ENCODE measurements around the gene SLC22A2.
"Not testable (repeated sequence)": the region's sequence is repeated elsewhere in the genome, so short reads cannot be mapped to it uniquely, and the experiment has no call there.

SLC22A2 gene

GRCh38 chr6:160258346-160259142 lies at the start of gene SLC22A2:
Gene SLC22A2 (minus strand): TSS chr6:160258821. CDS start chr6:160258757, 64 bp downstream.
- Histone ChIP-seq H3K36me3 (ENCODE audit: control insufficient read depth, insufficient read depth, low read length) (no peaks in the 10 kb centered on the region), H3K27me3 (replicated peaks; ENCODE audit: control insufficient read depth, insufficient read depth, low read length) (no peaks in the 10 kb centered on the region; the same call in none of the 2 replicates), H3K4me3 (replicated peaks; ENCODE audit: low read depth, low read length) (no peak within 1 kb of the TSS)
- no peak for DNase-seq (ENCODE audit: extremely low read depth, insufficient read length)
- TF ChIP-seq, protein P1, sequence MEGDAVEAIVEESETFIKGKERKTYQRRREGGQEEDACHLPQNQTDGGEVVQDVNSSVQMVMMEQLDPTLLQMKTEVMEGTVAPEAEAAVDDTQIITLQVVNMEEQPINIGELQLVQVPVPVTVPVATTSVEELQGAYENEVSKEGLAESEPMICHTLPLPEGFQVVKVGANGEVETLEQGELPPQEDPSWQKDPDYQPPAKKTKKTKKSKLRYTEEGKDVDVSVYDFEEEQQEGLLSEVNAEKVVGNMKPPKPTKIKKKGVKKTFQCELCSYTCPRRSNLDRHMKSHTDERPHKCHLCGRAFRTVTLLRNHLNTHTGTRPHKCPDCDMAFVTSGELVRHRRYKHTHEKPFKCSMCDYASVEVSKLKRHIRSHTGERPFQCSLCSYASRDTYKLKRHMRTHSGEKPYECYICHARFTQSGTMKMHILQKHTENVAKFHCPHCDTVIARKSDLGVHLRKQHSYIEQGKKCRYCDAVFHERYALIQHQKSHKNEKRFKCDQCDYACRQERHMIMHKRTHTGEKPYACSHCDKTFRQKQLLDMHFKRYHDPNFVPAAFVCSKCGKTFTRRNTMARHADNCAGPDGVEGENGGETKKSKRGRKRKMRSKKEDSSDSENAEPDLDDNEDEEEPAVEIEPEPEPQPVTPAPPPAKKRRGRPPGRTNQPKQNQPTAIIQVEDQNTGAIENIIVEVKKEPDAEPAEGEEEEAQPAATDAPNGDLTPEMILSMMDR (IDR thresholded peaks at IDR 0.05; ENCODE audit: insufficient read depth, low read length, poor library complexity, severe bottlenecking), result no peak

GRCh38 chr6:160305926-160306713 lies 47.5 kb upstream of the SLC22A2 start:
- no peak for DNase-seq (ENCODE audit: extremely low read depth, insufficient read length)
- no peak overlapping the region for H3K4me3 ChIP-seq (replicated peaks; ENCODE audit: low read depth, low read length)
- H3K36me3 ChIP-seq (ENCODE audit: control insufficient read depth, insufficient read depth, low read length), result no peaks in the 10 kb centered on the region
- TF ChIP-seq, protein P1 (IDR thresholded peaks at IDR 0.05; ENCODE audit: insufficient read depth, low read length, poor library complexity, severe bottlenecking), result no peak
- no peaks in the 10 kb centered on the region for H3K27me3 ChIP-seq (replicated peaks; ENCODE audit: control insufficient read depth, insufficient read depth, low read length)

DNA sequence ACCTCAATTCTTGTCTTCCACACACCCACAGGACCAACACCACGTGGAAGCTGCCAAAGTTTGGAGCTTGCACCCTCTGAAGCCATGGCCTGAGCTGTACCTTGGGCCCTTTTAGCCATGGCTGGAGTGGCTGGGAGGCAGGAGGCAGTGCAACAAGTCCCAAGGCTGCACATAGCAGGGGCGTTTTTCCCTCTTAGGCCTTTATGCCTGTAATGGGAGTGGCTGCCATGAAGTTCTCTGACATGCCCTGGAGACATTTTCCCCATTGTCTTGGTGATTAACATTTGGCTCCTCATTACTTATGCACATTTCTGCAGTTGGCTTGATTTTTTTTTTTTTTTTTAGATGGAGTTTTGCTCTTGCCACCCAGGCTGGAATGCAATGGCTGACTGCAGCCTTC lies 45.2 kb upstream of the SLC22A2 start:
- DNase-seq (ENCODE audit: extremely low read depth, insufficient read length), result no peak
- no peak overlapping the region for H3K4me3 ChIP-seq (replicated peaks; ENCODE audit: low read depth, low read length)
- no peaks in the 10 kb centered on the region for H3K27me3 ChIP-seq (replicated peaks; ENCODE audit: control insufficient read depth, insufficient read depth, low read length)
- TF ChIP-seq, protein P1 (IDR thresholded peaks at IDR 0.05; ENCODE audit: insufficient read depth, low read length, poor library complexity, severe bottlenecking), result no peak
- no peaks in the 10 kb centered on the region for H3K36me3 ChIP-seq (ENCODE audit: control insufficient read depth, insufficient read depth, low read length)

GRCh38 chr6:160302431-160303082 lies 43.9 kb upstream of the SLC22A2 start:
- not testable (repeated sequence) for H3K36me3 ChIP-seq (ENCODE audit: control insufficient read depth, insufficient read depth, low read length); H3K27me3 ChIP-seq (replicated peaks; ENCODE audit: control insufficient read depth, insufficient read depth, low read length); DNase-seq (ENCODE audit: extremely low read depth, insufficient read length); H3K4me3 ChIP-seq (replicated peaks; ENCODE audit: low read depth, low read length)

DNA sequence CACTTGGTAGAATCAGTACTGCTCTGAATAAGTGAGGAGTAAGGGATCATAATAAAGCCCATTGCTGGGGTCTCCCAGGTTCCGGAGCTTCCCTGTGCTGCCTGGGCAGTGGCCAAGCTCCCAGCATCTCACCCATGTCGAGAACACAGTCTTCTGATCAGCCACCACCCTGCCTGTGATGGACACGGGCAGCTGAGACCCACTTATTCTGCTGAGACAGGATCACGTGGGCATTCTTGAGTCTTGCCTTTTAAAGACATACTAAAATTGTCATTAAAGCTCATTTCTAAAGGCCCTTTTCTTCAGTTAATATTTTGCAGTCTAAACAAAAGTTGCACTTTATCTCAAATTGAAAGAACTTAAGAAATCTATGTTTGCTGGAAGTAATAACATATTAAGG lies 42.7 kb upstream of the SLC22A2 start:
- Histone ChIP-seq H3K4me3 (replicated peaks; ENCODE audit: low read depth, low read length) (no peak overlapping the region), H3K27me3 (replicated peaks; ENCODE audit: control insufficient read depth, insufficient read depth, low read length) (no peaks in the 10 kb centered on the region), H3K36me3 (ENCODE audit: control insufficient read depth, insufficient read depth, low read length) (no peaks in the 10 kb centered on the region)
- DNase-seq (ENCODE audit: extremely low read depth, insufficient read length), result no peak
- TF ChIP-seq, protein P1 (IDR thresholded peaks at IDR 0.05; ENCODE audit: insufficient read depth, low read length, poor library complexity, severe bottlenecking), result no peak

Measured in GM06990 (cell line).